Psoas muscle (tissue), 8 donors: ENCODE results near the gene CD300LB. TPM values are rescaled to one million over a fixed set of nuclear protein-coding genes. Genes with fewer than 3 reads are reported as not detected.

Source experiments
- ATAC-seq, 4 donors: fragments of 200-7000 bp; cut with Tn5 transposase; one replicate each; pipeline ENCODE4 v1.9.1; 2020; ENCODE audit warnings: moderate library complexity in 3 of 4, mild to moderate bottlenecking in 2 of 4
- DNase-seq, 2 donors: peaks; one replicate each; pipeline ENCODE4 v3.0.0-alpha.2; 2020
- H3K27ac ChIP-seq: fragments of 200-600 bp; one replicate; pipeline ENCODE4 v1.8.0; 2022
- H3K27me3 ChIP-seq, 3 donors: fragments of 200-600 bp in 1 of 3; one replicate each; pipeline versions ENCODE4 v1.6.1 to v1.8.0; 2013 to 2022; ENCODE audit warnings: low read length in 2 of 3, mild to moderate bottlenecking in 2 of 3, moderate library complexity in 1 of 3; ENCODE audit not compliant: insufficient read depth in 3 of 3
- H3K36me3 ChIP-seq, 2 donors: fragments of 200-600 bp in 1 of 2; one replicate each; pipeline versions ENCODE4 v1.6.1 to v1.8.0; 2013 to 2022; ENCODE audit warnings: low read depth in 1 of 2, mild to moderate bottlenecking in 1 of 2, moderate library complexity in 1 of 2; ENCODE audit not compliant: insufficient read depth in 1 of 2
- H3K4me1 ChIP-seq: fragments of 200-600 bp; one replicate; pipeline ENCODE4 v1.8.0; 2022
- H3K4me3 ChIP-seq: fragments of 200-600 bp; one replicate; pipeline ENCODE4 v1.8.0; 2022; ENCODE audit warnings: mild to moderate bottlenecking
- H3K9me3 ChIP-seq: fragments of 200-600 bp; one replicate; pipeline ENCODE4 v1.8.0; 2022
- WGBS, 3 donors: extraction: QIAGEN DNeasy Blood & Tissue Kit; methylation state at CpG; one replicate each; pipeline versions ENCODE4 v1.1.6 to v1.1.7; 2013; 5-methylcytosine and 5-hydroxymethylcytosine counted together
- intact Hi-C, 2 donors: fragments of 100-400 bp; cut with DNase I; formaldehyde crosslinking; loops; one replicate each; pipeline versions ENCODE4 v1.11.0 to v1.14.2; 2022
- polyA plus RNA-seq, 3 donors: library from polyadenylated mRNA; stranded (reverse); fragments of 200-250 nt; gene quantifications; one replicate each; pipeline ENCODE4 v1.2.3, GENCODE V29; 2013
- total RNA-seq, 4 donors: library from RNA; stranded (reverse); fragmentation: NEBNext Ultra II Directional in 2 of 4; extraction: Animal tissue kit (Norgen Biotek cat#: 25700) in 2 of 4; gene quantifications; one replicate each; pipeline versions ENCODE4 v1.2.1 to v1.2.4, GENCODE V29; 2021 to 2023
- TF ChIP-seq, protein P1 (sequence below): fragments of 200-600 bp; IDR thresholded peaks from one replicate; pipeline ENCODE4 v1.8.0; 2022; ENCODE audit warnings: antibody characterized with exemption
- donor health status: healthy with polysubstance abuse.
- donor health status: DM: no; HTN: no; CAD: no; lungs with moderate emphysema.
- donor health status: Bipolar disorder and iron deficiency.
- donor health status: healthy.
- donor health status: DM: yes; HTN: yes; CAD: no.
- donor health status: DM: no; HTN: no; CAD: no.
- donor health status: DM: no; HTN: no; CAD: no.
- donor health status: DM: yes; HTN: yes; CAD: no.

CD300LB gene
- total and polyA plus RNA-seq, 7 donors, result 0.01 to 0.15 (median 0.08) TPM; not detected in 3

DNA sequence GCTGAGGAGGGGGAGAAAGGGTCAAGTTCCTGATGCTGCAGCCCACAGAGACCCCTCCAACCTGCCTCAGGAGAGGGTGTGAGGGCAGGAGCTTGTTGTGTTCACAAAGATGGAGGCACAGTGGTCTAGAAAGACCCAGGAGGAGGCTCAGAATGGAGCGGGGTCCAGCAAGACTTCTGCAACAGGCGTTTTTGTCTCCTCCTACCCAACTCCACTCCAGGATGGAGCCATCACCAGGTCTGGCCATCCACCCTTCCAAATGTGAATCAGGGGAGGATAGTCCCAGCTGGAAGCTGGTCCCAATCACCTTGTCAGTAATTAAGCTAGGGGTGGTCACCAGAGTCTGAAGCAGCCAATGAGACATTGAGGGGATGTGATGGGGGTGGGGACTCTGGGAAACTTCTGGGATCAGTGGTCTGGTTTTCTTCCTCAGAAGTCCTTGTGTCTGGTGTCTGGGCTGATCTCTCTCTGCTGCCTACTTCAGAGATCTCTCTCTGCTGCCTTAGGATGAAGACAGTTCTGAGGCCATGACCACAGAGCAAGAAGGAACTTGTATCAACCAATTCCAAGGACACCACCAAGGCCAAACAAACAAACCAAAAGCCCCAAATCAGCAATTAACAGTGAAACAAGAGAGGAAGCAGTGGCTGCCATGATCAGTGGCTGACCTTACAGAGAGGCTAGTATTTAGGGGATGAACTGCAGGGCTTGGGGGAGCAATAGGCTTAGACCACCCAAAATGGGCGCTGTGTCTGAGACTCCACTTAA, 14.5 kb downstream of the CD300LB start:
- Histone ChIP-seq H3K36me3 (no peaks in the 10 kb centered on the region), H3K4me1 (peaks cover 12% of the 10 kb centered on the region), H3K27ac (no peak overlapping the region), H3K9me3 (no peaks in the 10 kb centered on the region), H3K27me3 (peaks cover 0 to 2% (median 0%) of the 10 kb centered on the region in 3 donors), H3K4me3 (no peak overlapping the region)
- no peak for ATAC-seq
- no peak for DNase-seq
- WGBS, 3 donors, result 90 to 98% (median 90%) methylated on average over 3 of the region's 3 CpGs
- intact Hi-C loops, result no loop called here
- TF ChIP-seq, protein P1, sequence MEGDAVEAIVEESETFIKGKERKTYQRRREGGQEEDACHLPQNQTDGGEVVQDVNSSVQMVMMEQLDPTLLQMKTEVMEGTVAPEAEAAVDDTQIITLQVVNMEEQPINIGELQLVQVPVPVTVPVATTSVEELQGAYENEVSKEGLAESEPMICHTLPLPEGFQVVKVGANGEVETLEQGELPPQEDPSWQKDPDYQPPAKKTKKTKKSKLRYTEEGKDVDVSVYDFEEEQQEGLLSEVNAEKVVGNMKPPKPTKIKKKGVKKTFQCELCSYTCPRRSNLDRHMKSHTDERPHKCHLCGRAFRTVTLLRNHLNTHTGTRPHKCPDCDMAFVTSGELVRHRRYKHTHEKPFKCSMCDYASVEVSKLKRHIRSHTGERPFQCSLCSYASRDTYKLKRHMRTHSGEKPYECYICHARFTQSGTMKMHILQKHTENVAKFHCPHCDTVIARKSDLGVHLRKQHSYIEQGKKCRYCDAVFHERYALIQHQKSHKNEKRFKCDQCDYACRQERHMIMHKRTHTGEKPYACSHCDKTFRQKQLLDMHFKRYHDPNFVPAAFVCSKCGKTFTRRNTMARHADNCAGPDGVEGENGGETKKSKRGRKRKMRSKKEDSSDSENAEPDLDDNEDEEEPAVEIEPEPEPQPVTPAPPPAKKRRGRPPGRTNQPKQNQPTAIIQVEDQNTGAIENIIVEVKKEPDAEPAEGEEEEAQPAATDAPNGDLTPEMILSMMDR, result no peak

DNA sequence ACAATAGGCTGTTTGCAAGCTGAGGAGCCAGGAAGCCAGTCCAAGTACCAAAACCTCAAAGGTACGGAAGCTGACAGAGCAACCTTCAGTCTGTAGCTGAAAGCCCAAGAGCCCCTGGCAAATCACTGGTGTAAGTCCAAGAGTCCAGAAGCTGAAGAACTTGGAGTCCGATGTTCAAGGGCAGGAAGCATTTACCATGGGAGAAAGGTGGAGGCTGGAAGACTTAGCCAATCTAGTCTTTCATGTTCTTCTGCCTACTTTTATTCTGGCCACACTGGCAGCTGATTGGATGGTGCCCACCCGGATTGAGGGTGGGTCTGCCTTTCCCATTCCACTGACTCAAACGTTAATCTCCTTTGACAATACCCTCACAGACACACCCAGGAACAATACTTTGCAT, 15.3 kb downstream of the CD300LB start:
- Histone ChIP-seq H3K27me3 (no peaks in the 10 kb centered on the region), H3K4me3 (no peak overlapping the region), H3K27ac (no peak overlapping the region), H3K9me3 (no peaks in the 10 kb centered on the region), H3K4me1 (peaks cover 17% of the 10 kb centered on the region), H3K36me3 (no peaks in the 10 kb centered on the region)
- ATAC-seq (no peak), DNase-seq (no peak)
- TF ChIP-seq, protein P1, result no peak
- intact Hi-C loops, result no loop called here
- 69 to 75% (median 73%) methylated on average over 4 of the region's 4 CpGs for WGBS, 3 donors

DNA sequence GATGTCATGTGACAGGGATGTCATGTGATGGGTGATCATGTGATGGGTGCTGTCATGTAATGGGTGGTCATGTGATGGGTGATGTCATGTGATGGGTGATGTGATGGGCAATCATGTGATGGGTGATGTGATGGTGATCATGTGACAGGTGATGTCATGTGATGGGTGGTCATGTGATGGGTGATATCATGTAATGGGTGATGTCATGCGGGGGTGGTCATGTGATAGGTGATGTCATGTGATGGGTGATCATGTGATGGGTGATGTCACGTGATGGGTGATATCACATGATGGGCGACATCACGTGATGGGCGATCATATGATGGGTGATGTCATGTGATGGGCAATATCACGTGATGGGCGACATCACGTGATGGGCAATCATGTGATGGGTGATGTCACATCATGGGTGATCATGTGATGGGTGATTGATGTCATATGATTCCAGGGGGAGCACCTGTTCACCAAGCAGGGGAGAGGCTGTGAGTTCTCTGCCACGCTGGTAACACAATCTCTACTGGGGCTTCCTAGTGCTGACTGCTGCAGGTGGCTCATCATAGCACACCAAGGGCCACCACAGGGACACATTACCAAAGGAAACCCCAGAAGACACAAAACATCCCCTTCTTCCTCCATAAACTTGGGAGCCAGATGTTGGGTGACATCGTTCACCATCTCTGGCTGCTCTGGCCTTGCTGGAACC, 16.5 kb downstream of the CD300LB start:
- DNase-seq (no peak), ATAC-seq (peak in 1 of 4 donors; percentile 9)
- 90 to 93% (median 92%) methylated on average over 10 of the region's 10 CpGs for WGBS, 3 donors
- peaks cover 17% of the 10 kb centered on the region for H3K4me1 ChIP-seq
- no peaks in the 10 kb centered on the region for H3K9me3 ChIP-seq
- H3K36me3 ChIP-seq, result no peaks in the 10 kb centered on the region
- H3K27me3 ChIP-seq, result no peaks in the 10 kb centered on the region
- H3K4me3 ChIP-seq, result no peak overlapping the region
- intact Hi-C loops, result no loop called here
- TF ChIP-seq, protein P1, result no peak
- no peak overlapping the region for H3K27ac ChIP-seq

DNA sequence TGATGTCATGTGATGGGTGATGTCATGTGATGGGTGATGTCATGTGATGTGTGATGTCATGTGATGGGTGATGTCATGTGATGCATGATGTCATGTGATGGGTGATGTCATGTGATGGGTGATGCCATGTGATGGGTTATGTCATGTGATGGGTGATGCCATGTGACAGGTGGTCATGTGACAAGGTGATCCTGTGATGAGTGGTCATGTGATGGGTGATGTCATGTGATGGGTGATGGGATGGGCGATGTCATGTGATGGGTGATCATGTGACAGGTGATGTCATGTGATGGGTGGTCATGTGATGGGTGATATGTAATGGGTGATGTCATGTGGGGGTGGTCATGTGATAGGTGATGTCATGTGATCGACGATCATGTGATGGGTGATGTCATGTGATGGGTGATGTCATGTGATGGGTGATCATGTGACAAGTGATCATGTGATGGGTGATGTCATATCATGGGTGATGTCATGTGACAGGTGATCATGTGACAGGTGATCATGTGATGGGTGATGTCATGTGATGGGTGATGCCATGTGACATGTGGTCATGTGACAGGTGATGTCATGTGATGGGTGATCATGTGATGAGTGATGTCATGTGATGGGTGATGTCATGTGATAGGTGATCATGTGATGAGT, 17.2 kb downstream of the CD300LB start:
- intact Hi-C loops, result no loop called here
- Histone ChIP-seq H3K4me1 (peaks cover 17% of the 10 kb centered on the region), H3K27me3 (no peaks in the 10 kb centered on the region), H3K27ac (no peak overlapping the region), H3K4me3 (no peak overlapping the region), H3K9me3 (no peaks in the 10 kb centered on the region), H3K36me3 (no peaks in the 10 kb centered on the region)
- TF ChIP-seq, protein P1, result no peak
- 24 to 96% (median 87%) methylated on average over 3 of the region's 3 CpGs for WGBS, 3 donors
- DNase-seq, result no peak
- ATAC-seq, result peak in 1 of 4 donors; percentile 20
